M059J (cell line): Measurements from ENCODE around the gene POU6F2. TPM values are rescaled to one million over a fixed set of nuclear protein-coding genes. Genes with fewer than 3 reads are reported as not detected.

Experiments used
- DNase-seq: peaks from one replicate; pipeline ENCODE4 v3.0.0-alpha.2; 2012; ENCODE audit warnings: low read depth
- total RNA-seq: library from RNA; depleted of rRNA; stranded (reverse); fragments of >200 nt; shearing (Covaris generic); gene quantifications from 2 replicates; pipeline ENCODE4 v1.2.3, GENCODE V29; 2014

Gene POU6F2
- total RNA-seq, 1 experiment from 2014 or later: not detected

DNA sequence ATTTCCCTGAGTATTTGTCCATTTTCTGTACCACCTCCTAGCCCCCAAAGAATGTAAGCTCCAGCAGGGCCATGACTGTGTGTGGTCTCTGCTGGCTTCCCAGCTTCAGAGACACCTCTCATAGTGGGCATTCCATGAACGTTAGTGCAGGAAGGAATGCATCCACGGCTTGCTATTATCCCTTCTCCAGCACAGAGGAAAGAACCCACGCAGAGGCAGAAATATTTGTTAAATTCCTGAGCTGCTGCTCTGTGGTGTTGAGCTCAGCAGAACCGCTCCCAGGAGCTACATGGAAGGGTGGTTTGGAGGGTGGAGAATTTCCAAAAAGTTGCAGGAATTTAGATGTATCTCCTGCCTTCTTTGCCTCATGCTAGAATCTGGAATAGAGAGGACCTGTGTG, 275.2 kb downstream of the POU6F2 start:
- peak; percentile 67 for DNase-seq

DNA sequence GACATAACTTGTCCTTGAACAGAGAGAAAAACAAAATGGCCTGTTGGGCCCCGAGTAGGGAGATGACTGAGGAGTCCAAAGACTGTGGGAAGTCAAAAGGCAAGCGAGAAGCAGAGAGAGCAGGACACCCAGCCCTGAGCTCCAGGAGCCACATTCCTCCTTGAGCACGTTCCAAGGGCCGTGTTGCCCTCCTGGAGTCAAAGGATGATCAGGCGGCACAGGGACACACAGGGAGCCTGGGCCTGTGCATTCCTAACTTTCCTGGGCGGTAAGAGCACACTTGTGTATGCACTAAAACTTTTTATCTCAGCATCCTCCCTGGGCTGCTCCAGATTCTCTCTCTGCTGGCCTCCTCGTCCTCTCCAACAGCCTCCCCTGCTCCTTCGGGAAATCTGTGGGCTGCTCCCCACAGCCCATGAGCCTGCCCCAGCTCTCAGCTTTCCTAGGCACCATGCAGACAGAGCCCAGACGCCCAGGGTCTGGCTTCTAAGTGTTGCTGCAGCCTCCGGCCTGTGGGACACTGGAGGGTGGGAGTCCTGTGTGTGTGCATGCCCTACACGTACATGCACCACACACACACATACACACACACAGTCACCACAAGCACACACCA, 281.8 kb downstream of the POU6F2 start:
- DNase-seq: no peak

DNA sequence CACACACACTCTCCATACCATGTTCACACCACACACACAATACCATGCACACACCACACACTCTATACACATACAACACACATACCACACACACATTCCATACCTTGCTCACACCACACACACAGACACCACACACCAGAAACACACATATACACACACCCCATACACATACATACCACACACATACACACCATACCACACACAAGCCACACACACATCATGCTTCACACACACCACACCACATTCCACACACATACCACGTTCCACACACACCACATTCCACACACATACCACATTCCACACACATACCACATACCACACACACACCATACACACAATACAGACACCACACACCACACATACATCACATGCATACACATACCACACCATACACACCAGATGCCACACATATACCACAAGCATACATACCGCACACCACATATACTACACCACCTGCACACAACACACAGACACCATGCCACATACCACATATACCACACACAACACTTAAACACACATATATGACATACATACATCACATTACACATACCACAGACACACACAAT, 282.7 kb downstream of the POU6F2 start:
- DNase-seq: no peak

DNA sequence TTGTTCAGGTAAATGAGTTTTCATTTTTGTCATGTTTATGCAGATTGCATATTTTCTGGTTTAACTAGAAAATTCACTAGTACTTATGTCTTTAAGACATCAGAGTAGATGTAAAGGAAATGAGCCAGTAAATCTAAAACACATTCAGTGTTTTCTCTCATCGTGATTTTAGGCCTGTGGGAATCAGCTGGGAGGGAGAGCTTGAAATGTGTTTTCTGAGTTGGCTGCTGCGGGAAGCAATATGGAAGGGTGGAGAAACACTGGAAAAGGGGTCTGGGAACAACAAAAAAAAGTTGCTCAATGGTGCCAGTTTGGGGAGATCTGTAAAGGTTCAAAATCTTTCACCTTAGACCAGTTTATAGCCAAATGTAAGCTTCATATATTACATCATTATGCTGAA, 284.1 kb downstream of the POU6F2 start:
- no peak for DNase-seq

GRCh38 chr7:39265641-39266591, 288.2 kb downstream of the POU6F2 start:
- DNase-seq: peak; percentile 31

DNA sequence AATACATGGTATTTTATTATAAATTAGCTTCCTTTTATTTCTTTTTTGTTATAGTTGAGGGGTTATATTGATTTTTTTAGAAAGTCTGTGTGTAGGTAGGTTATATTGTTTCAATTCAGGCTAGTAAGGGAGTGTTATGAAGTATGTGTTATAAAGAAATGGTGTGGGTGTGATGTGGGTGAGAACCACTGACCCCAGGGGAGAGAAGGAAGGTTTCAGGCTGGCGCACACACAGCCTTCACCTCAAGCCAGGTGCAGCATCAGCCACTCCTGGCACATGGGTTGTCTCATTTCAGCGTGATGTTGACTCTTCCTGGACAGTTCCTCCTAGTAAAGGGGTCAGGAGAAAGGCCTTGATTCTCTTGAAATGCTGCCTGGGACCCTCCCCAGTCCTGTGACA, 291.3 kb downstream of the POU6F2 start:
- no peak for DNase-seq

- DNase-seq: no peak
Measured at GRCh38 chr7:39270018-39270417, 292.3 kb downstream of the POU6F2 start.

DNA sequence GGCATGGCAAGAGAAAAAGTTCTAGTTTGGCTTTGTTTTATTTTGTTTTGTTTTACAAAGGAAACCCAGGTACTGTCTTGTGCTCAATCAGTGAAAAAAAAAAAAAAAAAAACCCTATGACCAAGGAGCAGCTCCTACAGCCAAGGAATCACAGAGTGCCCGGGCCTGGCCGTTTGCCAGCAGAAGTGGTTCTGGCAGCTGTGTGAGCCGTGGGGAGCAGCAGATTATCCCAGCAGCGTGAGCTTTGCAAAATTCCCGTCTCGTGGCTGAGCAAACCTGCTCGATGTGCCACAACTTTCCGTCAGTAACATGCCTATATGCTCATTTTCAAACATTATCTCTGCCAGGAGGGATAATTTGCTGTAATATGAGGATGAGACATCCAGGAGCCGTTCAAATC, 293.7 kb downstream of the POU6F2 start:
- DNase-seq: peak; percentile 83

DNA sequence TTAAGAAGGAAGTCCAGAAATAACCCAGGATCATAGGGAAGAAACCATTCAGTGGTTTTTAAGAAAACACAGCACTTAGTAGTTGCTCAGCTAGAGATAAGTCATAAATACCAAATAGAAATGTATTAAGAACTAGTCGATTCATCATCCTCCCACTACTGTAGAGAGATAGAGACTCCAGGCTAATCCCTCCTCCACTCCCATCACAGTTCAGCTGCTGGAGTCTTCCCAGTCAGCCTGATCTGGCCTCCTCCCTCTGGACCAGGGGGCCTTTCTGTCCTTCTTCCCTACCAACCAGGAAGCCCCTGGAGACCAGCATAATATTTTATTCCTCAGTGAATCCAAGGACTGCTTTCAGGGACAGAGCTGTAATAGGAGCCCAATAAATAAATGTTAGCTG, 294.4 kb downstream of the POU6F2 start:
- DNase-seq: no peak

DNA sequence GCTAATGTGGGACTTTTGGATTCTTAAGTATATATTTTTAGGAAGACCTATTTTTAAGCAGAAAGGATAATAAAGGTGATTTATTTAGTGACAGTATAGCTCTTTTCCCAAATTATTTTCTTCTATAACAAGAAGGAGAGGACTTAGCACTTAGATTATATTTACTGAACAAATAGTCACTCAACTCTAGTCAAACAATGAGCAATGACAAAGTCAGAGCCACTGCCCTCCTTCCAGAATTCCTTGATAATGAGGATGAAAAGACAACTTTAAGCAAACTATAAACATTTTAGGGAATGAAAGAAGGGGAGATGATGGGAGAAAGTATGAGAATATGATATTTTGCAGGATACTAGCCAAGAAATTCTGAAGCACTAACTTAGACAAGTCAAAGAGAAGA, 295.0 kb downstream of the POU6F2 start:
- no peak for DNase-seq

DNA sequence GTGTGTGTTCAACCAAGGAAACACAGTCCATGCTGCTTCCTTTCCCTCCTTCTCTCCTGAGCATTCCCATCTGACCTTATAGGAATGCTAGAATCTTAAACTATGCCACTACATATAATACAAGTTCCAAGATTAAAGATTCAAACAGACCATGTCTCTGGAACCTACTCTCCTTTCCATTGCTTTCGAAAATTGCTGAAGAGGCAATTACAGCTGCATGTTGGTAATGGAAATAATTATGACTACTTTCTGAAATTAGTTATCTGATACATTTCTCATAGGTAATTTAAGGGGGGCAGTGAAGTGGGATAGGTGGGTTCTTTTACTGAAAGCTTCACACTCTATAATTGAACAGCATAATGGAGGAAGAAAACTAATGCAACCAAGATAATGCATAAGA, 302.6 kb downstream of the POU6F2 start:
- no peak for DNase-seq

DNA sequence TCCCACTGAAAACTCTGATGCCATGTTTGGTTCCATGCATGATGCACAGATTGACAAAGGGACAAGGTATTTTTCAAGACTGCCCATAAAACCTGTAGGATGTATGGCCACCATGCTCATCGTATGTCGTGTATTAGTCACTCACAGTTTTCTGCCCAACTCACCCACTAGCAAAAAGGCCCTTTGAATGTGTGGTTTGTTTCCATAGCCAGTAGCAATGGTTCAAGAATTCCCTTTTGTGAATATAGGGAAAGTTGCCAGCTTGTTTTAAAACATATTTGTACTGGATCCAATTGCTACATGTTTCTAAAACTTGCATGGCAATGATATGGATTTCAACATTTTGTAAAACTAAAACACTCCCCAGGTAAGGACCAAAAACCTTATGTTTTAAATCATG, 307.5 kb downstream of the POU6F2 start:
- DNase-seq: no peak

DNA sequence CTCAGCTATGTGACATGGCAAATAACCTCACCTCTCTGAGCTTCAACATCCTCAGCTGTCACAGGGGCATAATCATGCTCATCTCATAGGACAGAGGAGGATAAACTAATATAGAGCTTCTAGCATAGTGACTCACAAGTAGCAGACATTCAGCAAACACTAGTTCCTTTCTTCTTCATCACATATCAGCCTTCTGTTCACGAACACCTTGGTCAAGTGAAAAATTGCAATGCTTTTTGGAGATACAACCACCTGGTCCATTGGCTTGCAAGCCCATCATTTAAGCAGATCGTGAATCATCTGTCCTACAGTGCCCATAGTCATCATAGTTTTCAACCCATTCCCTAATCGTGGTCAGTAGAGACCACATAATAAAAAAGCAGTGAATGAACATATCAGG, 310.6 kb downstream of the POU6F2 start:
- DNase-seq: no peak

DNA sequence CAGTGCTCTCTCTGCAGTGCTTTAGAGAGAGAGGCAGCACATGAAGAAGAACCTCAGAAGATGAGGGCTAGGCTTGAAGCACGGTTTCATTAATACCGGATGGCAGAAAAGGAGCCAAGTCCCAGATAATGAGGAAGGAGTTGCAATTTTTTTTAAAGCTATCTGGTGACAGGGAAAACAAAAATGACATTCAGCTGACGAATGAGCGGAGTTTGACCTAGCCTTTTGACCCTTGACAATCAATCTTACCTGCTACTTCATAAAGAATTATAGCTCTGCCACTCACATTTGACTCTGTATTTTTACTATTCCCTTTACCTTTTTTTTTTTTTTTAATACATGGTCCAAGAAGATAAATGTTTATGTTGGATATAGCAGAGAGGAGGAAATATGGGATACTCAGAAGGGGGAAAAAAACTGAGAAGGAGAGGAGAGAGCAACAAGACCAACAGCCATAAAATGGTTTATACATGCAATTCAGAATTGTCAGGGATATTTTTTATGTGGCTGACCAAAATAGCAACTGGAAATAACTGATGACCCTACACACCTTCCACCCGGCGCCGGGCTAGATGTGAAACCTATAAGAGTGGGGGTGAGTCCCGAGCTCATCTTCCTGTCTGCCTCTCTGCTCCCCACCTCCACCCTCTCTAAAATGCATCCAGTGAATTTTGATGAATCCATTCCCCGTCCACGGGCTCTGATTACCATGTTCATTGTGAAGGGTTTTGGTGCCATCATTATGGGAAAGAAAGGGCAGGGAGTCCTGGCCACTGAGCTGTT, 314.1 kb downstream of the POU6F2 start:
- no peak for DNase-seq

DNA sequence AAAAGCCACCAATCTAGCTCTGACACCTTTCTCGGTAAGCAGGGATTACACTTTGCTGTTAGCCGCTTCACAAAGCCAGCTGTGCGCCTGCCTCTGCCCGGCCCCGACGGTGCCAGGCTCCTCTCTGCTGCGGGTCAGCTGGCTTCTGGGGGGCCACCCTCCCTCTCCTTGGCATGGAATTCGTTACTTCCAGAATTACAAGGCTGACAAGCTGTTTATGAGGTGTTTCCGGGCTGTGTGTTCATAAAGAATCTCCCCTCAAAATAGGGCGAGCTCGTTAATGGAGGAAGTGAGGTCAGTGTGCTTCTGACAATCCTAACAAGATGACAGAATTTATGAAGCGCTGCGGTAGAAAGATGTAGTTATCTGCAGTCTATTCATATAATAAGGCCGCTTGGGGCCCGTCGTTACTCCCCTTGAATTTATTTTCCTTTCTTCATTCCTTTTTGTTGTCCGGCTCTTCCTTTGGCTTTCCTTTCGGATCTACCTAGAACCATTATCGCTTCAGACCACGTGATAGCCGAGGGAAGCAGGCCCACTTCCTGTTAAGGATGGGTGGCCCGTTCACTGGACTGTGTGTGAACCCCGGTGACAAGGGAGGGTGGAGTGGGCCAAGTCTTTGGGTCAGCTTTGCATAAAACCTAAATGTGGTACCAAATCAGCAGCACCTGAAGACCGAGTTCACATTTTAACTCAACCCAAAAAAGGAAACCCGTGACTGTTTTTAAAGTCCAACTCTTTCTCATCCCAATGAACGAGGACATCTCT, 315.5 kb downstream of the POU6F2 start:
- DNase-seq: no peak

GRCh38 chr7:39294022-39294421, 316.3 kb downstream of the POU6F2 start:
- DNase-seq: peak; percentile 62

GRCh38 chr7:39295796-39296195, 318.1 kb downstream of the POU6F2 start:
- no peak for DNase-seq

- peak; percentile 98 for DNase-seq
Measured at GRCh38 chr7:39299695-39300094, 322.0 kb downstream of the POU6F2 start.

DNA sequence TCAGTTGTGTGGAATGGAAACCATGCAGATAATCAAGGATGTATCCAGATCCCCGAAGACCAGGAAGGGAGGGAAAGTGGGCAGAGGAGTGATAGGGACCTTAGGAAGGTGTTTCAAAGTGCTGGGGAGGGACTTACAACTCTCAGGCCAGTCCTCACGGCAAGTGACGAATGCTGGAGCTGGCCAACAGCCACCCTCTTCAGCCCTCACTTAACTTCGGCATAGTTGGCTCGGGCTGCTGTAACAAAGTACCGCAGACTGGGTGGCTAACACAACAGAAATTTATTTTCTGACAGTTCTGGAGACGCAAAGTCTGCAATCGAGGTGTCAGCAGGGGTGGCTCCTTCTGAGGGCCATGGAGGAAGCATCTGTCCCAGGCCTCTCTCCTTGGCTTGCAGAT, 322.6 kb downstream of the POU6F2 start:
- peak; percentile 95 for DNase-seq

DNA sequence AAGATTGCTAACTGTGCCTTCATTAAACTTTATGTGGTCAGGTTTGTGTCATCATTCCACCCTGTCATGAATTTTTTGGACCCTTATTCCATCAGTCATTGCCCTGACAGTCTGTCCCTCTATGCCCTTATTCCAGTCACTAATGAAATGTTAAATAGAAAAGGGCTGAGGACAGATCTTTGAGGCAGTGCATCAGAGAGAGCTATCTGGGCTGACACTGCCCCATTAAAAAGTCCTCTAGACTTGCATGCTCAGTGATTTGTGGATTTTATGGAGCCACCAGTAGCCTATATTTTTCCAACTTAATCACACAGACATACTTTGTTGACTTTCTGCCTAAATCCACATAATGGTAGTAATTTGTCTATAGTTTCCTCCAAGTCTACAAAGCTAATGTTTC, 323.8 kb downstream of the POU6F2 start:
- DNase-seq: peak; percentile 15

DNA sequence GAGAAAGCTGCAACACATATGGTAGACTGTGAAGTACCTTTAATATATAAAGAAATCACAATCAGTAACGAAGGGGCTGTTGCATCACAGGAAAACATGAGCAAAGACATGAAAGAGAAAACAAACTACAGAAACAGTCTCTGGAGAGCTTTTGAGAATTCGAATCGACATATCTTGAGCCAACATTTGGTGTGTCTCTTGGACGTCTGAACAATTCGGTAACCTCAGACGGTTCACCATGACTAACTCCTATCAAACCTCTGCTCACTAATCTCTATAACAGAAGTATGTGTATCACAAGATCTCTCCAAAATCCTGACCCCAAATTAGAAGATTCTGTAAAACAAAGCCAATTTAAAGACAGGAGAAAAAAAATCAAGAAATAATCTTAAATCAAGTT, 326.5 kb downstream of the POU6F2 start:
- peak; percentile 77 for DNase-seq
